ENCODE measurements around the gene CHMP2A. TPM values are rescaled to one million over a fixed set of nuclear protein-coding genes. Genes with fewer than 3 reads are reported as not detected.

CHMP2A gene
- total and polyA plus RNA-seq, 2 of the 8 experiments (the other 6 are each of a cell fraction or from before 2014, with no cell fraction given) = 70.0 to 132 TPM

DNA sequence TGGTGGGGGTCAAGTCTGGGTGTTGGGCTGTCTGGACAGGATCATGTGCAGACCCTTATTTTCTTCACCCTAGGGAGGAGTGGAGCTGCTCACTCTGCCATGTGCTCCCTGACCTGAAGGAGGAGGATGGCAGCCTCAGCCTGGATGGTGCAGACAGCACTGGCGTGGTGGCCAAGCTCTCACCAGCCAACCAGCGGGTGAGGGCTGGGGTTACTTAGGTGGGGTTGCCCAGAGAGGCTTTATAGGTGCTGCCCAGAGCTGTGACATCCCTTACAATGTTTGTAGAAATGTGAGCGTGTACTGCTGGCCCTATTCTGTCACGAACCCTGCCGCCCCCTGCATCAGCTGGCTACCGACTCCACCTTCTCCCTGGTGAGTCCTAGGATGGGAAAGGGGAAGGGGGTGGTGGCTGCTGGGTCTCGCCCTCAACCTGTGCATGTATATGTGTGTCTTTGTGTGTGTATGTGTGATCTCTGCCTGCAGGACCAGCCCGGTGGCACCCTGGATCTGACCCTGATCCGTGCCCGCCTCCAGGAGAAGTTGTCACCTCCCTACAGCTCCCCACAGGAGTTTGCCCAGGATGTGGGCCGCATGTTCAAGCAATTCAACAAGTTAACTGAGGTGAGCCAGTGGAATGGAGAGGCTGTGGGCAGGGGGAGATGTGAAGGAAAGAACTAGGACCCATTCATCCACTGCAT lies 5.1 kb downstream of the CHMP2A start (continued):
- TF ChIP-seq, protein P1, sequence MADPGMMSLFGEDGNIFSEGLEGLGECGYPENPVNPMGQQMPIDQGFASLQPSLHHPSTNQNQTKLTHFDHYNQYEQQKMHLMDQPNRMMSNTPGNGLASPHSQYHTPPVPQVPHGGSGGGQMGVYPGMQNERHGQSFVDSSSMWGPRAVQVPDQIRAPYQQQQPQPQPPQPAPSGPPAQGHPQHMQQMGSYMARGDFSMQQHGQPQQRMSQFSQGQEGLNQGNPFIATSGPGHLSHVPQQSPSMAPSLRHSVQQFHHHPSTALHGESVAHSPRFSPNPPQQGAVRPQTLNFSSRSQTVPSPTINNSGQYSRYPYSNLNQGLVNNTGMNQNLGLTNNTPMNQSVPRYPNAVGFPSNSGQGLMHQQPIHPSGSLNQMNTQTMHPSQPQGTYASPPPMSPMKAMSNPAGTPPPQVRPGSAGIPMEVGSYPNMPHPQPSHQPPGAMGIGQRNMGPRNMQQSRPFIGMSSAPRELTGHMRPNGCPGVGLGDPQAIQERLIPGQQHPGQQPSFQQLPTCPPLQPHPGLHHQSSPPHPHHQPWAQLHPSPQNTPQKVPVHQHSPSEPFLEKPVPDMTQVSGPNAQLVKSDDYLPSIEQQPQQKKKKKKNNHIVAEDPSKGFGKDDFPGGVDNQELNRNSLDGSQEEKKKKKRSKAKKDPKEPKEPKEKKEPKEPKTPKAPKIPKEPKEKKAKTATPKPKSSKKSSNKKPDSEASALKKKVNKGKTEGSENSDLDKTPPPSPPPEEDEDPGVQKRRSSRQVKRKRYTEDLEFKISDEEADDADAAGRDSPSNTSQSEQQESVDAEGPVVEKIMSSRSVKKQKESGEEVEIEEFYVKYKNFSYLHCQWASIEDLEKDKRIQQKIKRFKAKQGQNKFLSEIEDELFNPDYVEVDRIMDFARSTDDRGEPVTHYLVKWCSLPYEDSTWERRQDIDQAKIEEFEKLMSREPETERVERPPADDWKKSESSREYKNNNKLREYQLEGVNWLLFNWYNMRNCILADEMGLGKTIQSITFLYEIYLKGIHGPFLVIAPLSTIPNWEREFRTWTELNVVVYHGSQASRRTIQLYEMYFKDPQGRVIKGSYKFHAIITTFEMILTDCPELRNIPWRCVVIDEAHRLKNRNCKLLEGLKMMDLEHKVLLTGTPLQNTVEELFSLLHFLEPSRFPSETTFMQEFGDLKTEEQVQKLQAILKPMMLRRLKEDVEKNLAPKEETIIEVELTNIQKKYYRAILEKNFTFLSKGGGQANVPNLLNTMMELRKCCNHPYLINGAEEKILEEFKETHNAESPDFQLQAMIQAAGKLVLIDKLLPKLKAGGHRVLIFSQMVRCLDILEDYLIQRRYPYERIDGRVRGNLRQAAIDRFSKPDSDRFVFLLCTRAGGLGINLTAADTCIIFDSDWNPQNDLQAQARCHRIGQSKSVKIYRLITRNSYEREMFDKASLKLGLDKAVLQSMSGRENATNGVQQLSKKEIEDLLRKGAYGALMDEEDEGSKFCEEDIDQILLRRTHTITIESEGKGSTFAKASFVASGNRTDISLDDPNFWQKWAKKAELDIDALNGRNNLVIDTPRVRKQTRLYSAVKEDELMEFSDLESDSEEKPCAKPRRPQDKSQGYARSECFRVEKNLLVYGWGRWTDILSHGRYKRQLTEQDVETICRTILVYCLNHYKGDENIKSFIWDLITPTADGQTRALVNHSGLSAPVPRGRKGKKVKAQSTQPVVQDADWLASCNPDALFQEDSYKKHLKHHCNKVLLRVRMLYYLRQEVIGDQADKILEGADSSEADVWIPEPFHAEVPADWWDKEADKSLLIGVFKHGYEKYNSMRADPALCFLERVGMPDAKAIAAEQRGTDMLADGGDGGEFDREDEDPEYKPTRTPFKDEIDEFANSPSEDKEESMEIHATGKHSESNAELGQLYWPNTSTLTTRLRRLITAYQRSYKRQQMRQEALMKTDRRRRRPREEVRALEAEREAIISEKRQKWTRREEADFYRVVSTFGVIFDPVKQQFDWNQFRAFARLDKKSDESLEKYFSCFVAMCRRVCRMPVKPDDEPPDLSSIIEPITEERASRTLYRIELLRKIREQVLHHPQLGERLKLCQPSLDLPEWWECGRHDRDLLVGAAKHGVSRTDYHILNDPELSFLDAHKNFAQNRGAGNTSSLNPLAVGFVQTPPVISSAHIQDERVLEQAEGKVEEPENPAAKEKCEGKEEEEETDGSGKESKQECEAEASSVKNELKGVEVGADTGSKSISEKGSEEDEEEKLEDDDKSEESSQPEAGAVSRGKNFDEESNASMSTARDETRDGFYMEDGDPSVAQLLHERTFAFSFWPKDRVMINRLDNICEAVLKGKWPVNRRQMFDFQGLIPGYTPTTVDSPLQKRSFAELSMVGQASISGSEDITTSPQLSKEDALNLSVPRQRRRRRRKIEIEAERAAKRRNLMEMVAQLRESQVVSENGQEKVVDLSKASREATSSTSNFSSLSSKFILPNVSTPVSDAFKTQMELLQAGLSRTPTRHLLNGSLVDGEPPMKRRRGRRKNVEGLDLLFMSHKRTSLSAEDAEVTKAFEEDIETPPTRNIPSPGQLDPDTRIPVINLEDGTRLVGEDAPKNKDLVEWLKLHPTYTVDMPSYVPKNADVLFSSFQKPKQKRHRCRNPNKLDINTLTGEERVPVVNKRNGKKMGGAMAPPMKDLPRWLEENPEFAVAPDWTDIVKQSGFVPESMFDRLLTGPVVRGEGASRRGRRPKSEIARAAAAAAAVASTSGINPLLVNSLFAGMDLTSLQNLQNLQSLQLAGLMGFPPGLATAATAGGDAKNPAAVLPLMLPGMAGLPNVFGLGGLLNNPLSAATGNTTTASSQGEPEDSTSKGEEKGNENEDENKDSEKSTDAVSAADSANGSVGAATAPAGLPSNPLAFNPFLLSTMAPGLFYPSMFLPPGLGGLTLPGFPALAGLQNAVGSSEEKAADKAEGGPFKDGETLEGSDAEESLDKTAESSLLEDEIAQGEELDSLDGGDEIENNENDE (IDR thresholded peaks at IDR 0.05; ENCODE audit: insufficient replicate concordance, low read length) = no peak
- no peak for TF ChIP-seq JUND (IDR thresholded peaks at IDR 0.05; ENCODE audit: low read length)
- TF ChIP-seq JUN (IDR thresholded peaks at IDR 0.05; ENCODE audit: low read depth, low read length) = no peak
- no peak for TF ChIP-seq SIX5 (IDR thresholded peaks at IDR 0.05; ENCODE audit: low read depth, low read length)
- TF ChIP-seq CTBP2 (IDR thresholded peaks at IDR 0.05; ENCODE audit: borderline replicate concordance, insufficient read depth, insufficient read length, low read length) = no peak
- TF ChIP-seq EP300 (IDR thresholded peaks at IDR 0.05; ENCODE audit: borderline replicate concordance in 1 of 2, low read depth in 2 of 2, low read length in 2 of 2) = no peak
- TF ChIP-seq, protein P2, sequence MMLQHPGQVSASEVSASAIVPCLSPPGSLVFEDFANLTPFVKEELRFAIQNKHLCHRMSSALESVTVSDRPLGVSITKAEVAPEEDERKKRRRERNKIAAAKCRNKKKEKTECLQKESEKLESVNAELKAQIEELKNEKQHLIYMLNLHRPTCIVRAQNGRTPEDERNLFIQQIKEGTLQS (IDR thresholded peaks at IDR 0.05; ENCODE audit: insufficient read depth, low read depth, low read length) = no peak

Measured in H1 (cell line).